ENCODE measurements around the gene LHX3.
A peak's percentile ranks its signal among the peaks of the same experiment; 100 is the strongest.

LHX3 gene

GRCh38 chr9:136204838-136205706 lies at the start of gene LHX3:
LHX3 (minus strand) TSS chr9:136205128; CDS start chr9:136205012, 116 bp downstream.
- DNase-seq (ENCODE audit: low read depth): no peak

GRCh38 chr9:136253246-136254130 lies 48.6 kb upstream of the LHX3 start:
- no peak for DNase-seq (ENCODE audit: low read depth)

- DNase-seq (ENCODE audit: low read depth): no peak
Measured at GRCh38 chr9:136252846-136253245, 47.9 kb upstream of the LHX3 start.

- no peak for DNase-seq (ENCODE audit: low read depth)
Measured at GRCh38 chr9:136252281-136252680, 47.4 kb upstream of the LHX3 start.

- DNase-seq (ENCODE audit: low read depth): no peak
Measured at GRCh38 chr9:136251264-136252115, 46.6 kb upstream of the LHX3 start.

- no peak for DNase-seq (ENCODE audit: low read depth)
Measured at GRCh38 chr9:136250676-136251075, 45.7 kb upstream of the LHX3 start.

GRCh38 chr9:136249877-136250559 lies 45.1 kb upstream of the LHX3 start:
- no peak for DNase-seq (ENCODE audit: low read depth)

- no peak for DNase-seq (ENCODE audit: low read depth)
Measured at GRCh38 chr9:136248951-136249876, 44.3 kb upstream of the LHX3 start.

GRCh38 chr9:136247947-136248637 lies 43.2 kb upstream of the LHX3 start:
- DNase-seq (ENCODE audit: low read depth): no peak

- no peak for DNase-seq (ENCODE audit: low read depth)
Measured at GRCh38 chr9:136247551-136247916, 42.6 kb upstream of the LHX3 start.

GRCh38 chr9:136246849-136247550 lies 42.1 kb upstream of the LHX3 start:
- no peak for DNase-seq (ENCODE audit: low read depth)

GRCh38 chr9:136245219-136246150 lies 40.6 kb upstream of the LHX3 start, which contains the start of gene QSOX2:
QSOX2 (minus strand) TSS chr9:136245812; CDS start chr9:136245803, 9 bp downstream.
- DNase-seq (ENCODE audit: low read depth): peak; percentile 80

- DNase-seq (ENCODE audit: low read depth): no peak
Measured at GRCh38 chr9:136244969-136245218, 40.0 kb upstream of the LHX3 start.

- DNase-seq (ENCODE audit: low read depth): no peak
Measured at GRCh38 chr9:136244122-136244968, 39.4 kb upstream of the LHX3 start.

- no peak for DNase-seq (ENCODE audit: low read depth)
Measured at GRCh38 chr9:136243631-136244030, 38.7 kb upstream of the LHX3 start.

- no peak for DNase-seq (ENCODE audit: low read depth)
Measured at GRCh38 chr9:136242918-136243525, 38.1 kb upstream of the LHX3 start.

- no peak for DNase-seq (ENCODE audit: low read depth)
Measured at GRCh38 chr9:136242248-136242647, 37.3 kb upstream of the LHX3 start.
